ENCODE data around the gene AKT3. TPM values are rescaled to one million over a fixed set of nuclear protein-coding genes. Genes with fewer than 3 reads are reported as not detected.

The AKT3 gene
- total RNA-seq, 8 experiments from 2014 or later, result 7.7 to 99.3 (median 63.8) TPM

DNA sequence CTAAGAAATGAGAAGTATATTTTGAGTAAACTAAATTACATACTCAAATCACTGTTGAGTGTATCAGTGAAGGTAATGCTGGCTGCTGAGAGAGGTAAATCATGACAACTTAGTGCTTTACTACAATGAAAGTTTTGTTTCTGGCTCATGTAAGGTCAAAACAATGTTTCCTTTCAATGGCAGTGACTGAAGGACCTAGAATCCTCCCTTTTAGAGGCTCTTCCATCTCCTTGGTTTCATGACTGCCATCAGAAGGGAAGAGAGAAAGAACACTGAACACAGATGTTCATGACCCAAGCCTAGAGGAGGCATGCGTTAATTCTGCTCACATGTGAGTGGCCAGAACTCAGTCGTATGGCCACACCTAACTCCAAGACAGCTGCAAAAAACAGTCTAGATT, 130.6 kb downstream of the AKT3 start:
- Histone ChIP-seq H3K27ac (no peak overlapping the region), H3K4me3 (no peak overlapping the region), H3K4me1 (replicated peaks in 1 of 2) (peaks cover 6 to 8% of the 10 kb centered on the region in 2 donors)
- peak in 1 of 8 experiments; percentile 30 for ATAC-seq (replicated peaks in 6 of 8)
- in situ Hi-C loops (cut with MboI; ENCODE audit: low pct_unique_long_range_greater_than_20kb in 2 of 9, low sequenced_read_pairs in 9 of 9, unreplicated experiment in 9 of 9), result loop anchor here in 2 of 9 experiments (25.0 kb wide), 1 partner anchor 543 kb away; no protein-coding TSS in a partner anchor
- 83 to 100% (median 100%) methylated on average over 1 to 2 of the region's 2 CpGs; no CpG with 5 or more reads in 3 of the 10 experiments for WGBS, 10 experiments

DNA sequence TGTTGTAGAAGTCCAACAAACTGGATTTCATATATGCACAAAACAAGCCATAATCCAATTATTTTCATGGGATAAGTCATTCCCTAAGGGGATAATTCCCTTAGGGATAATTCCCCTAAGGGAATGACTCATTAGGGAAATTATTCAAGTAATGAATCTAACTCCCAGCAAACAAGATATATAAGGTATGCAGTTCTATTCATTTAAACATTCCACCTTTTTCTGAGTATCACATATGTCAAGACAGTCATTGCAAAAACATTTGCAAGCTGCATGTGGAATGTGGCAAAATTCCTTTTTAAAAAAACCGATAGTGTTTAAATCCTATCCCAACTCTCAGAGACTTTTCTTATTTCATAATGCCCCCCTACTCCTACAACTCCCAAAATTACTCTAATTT, 131.2 kb downstream of the AKT3 start:
- no peak overlapping the region for H3K4me3 ChIP-seq
- H3K27ac ChIP-seq, result no peak overlapping the region
- WGBS, 10 experiments, result 0 to 100% (median 80%) methylated on average over 1 of the region's 1 CpG
- peaks cover 12 to 13% of the 10 kb centered on the region in 2 donors for H3K4me1 ChIP-seq (replicated peaks in 1 of 2)
- ATAC-seq (replicated peaks in 6 of 8), result peak in 1 of 8 experiments; percentile 10
- in situ Hi-C loops (cut with MboI; ENCODE audit: low pct_unique_long_range_greater_than_20kb in 2 of 9, low sequenced_read_pairs in 9 of 9, unreplicated experiment in 9 of 9), result loop anchor here in 2 of 9 experiments (25.0 kb wide), 1 partner anchor 543 kb away; no protein-coding TSS in a partner anchor

DNA sequence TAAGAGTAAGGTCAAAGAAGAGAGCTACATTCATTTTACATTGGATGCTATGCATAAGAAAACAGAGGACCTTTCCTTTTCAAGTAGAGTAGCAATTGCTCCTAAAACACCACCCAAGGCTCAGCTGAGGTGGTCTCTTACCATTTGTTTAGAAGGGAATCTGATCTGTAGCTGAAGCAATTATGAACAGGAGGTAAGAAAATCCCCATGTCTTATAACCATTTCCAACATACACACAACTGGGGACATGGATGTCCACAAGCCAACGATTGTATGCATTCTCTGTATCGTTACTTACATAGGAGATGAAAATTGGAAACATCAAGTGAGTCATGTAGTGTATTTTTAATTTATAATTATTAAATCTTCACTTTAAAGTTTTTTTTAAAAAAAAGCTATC, 132.0 kb downstream of the AKT3 start:
- in situ Hi-C loops (cut with MboI; ENCODE audit: low pct_unique_long_range_greater_than_20kb in 2 of 9, low sequenced_read_pairs in 9 of 9, unreplicated experiment in 9 of 9), result loop anchor here in 2 of 9 experiments (25.0 kb wide), 1 partner anchor 544 kb away; no protein-coding TSS in a partner anchor
- WGBS, 10 experiments, result 50 to 100% (median 85%) methylated on average over 1 to 2 of the region's 2 CpGs; no CpG with 5 or more reads in 3 of the 10 experiments
- Histone ChIP-seq H3K4me3 (no peak overlapping the region), H3K4me1 (replicated peaks in 1 of 2) (peaks cover 15% of the 10 kb centered on the region in 2 donors), H3K27ac (no peak overlapping the region)
- ATAC-seq (replicated peaks in 6 of 8), result peak in 1 of 8 experiments; percentile 3

DNA sequence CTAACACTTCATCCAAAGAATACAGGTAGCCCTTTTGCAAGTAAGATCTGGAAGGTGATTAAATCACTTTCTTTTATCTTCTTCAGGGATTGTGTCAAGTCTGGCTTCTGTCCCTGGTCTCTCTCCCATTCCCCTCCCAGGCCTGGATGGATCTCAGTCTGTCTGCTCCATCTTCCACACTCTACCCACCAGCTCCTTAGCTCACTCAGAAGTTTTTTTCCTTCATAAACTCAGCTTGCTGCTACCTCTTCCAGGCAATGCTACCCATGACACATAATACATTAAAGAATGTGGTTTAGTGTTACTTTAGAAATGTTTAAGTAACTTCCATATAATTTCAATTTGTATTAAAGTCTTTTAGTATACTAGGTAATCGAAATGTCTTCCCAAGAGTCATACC, 133.1 kb downstream of the AKT3 start:
- 33 to 100% (median 100%) methylated on average over 1 of the region's 1 CpG; no CpG with 5 or more reads in 1 of the 10 experiments for WGBS, 10 experiments

DNA sequence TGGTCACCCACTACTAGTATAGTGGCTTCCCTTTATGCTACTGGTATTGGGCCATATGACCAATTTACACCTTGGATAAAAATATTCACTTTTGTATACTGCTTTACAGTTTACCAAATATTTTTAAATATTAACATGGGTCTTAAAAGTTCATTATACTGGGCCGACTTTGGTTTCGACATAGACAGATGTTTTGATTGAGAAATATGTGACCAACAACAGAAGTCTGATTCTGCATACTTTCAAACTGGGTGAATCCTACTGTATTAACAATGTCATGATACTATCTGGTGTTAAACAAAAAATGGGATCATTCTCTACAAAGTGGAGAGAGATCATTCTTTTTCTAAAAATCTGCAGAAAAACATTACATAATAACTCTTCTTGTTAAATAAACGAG, 134.8 kb downstream of the AKT3 start:
- peaks cover 28 to 29% of the 10 kb centered on the region in 2 donors for H3K4me1 ChIP-seq (replicated peaks in 1 of 2)
- H3K27ac ChIP-seq, result no peak overlapping the region
- no peak overlapping the region for H3K4me3 ChIP-seq
- ATAC-seq (replicated peaks in 6 of 8), result no peak
- in situ Hi-C loops (cut with MboI; ENCODE audit: low pct_unique_long_range_greater_than_20kb in 2 of 9, low sequenced_read_pairs in 9 of 9, unreplicated experiment in 9 of 9), result loop anchor here in 2 of 9 experiments (25.0 kb wide), 1 partner anchor 547 kb away; no protein-coding TSS in a partner anchor
- WGBS, 10 experiments, result 11 to 100% (median 81%) methylated on average over 1 to 3 of the region's 3 CpGs

More for the DNA sequence above, 133.1 kb downstream of the AKT3 start:
- Histone ChIP-seq H3K4me3 (no peak overlapping the region), H3K27ac (no peak overlapping the region), H3K4me1 (replicated peaks in 1 of 2) (peaks cover 26% of the 10 kb centered on the region in 2 donors)
- no peak for ATAC-seq (replicated peaks in 6 of 8)
- in situ Hi-C loops (cut with MboI; ENCODE audit: low pct_unique_long_range_greater_than_20kb in 2 of 9, low sequenced_read_pairs in 9 of 9, unreplicated experiment in 9 of 9), result loop anchor here in 2 of 9 experiments (25.0 kb wide), 1 partner anchor 545 kb away; no protein-coding TSS in a partner anchor

DNA sequence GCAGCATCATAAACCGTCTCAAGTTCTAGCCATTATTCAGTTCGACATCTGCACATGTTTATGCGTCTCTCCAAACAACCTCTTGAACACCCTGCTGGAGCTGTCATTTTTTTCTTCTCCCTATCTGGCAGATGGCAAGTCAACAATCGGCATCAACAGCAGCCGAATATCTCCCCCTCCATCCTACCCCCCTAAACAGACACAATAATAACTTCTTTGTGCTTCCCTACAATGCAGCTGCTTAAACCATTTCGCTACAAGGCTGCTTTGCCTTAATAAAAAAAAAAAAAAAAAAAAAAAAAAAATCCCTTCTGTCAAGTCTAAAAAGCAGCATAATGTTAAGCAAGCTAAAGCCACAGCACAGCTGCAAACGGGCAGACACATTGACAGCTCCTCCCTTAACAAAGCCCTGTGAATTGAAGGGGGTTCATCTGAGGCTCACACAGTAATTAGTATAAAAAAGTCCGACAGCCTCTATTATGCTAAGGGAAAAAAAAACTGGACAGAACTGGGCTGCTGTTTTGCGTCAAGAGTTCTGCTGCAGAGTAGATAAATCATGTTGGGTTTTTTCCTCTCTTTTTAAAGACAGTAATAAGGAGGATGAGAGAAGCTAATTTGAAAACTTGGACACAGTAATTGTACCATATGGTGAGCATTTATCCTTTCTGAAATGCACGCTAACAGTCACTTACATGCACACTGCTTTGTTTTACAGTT, 136.4 kb downstream of the AKT3 start:
- peaks cover 28 to 29% of the 10 kb centered on the region in 2 donors for H3K4me1 ChIP-seq (replicated peaks in 1 of 2)
- 0 to 6% (median 1%) methylated on average over 3 to 10 of the region's 10 CpGs for WGBS, 10 experiments
- H3K27ac ChIP-seq, result peak overlapping the region in 1 of 2 donors; percentile 57
- peak overlapping the region; percentile 7 to 28 (median 19) for H3K4me3 ChIP-seq
- ATAC-seq (replicated peaks in 6 of 8), result peak; percentile 86 to 98 (median 96)
- in situ Hi-C loops (cut with MboI; ENCODE audit: low pct_unique_long_range_greater_than_20kb in 2 of 9, low sequenced_read_pairs in 9 of 9, unreplicated experiment in 9 of 9), result loop anchor here in 2 of 9 experiments (25.0 kb wide), 1 partner anchor 549 kb away; no protein-coding TSS in a partner anchor

DNA sequence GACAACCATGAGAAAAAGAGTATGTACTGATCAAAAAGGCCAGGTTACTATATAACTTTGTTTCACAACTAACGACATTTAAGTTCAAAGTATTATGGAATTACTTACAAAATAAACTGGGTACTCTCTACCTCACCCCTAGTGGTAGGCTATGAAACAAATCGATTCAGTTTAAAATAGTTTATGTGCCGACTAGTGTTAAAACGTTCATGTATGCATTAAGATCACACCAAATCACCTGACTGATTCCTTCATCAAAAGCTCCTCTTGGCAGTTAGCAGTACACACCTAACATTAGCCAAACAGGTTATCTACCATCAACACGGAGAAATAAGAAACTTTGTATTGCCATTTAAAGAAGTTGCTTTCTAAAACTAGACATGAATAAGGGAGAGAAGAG, 137.1 kb downstream of the AKT3 start:
- in situ Hi-C loops (cut with MboI; ENCODE audit: low pct_unique_long_range_greater_than_20kb in 2 of 9, low sequenced_read_pairs in 9 of 9, unreplicated experiment in 9 of 9), result loop anchor here in 2 of 9 experiments (25.0 kb wide), 1 partner anchor 549 kb away; no protein-coding TSS in a partner anchor
- peak overlapping the region; percentile 7 to 28 (median 19) for H3K4me3 ChIP-seq

DNA sequence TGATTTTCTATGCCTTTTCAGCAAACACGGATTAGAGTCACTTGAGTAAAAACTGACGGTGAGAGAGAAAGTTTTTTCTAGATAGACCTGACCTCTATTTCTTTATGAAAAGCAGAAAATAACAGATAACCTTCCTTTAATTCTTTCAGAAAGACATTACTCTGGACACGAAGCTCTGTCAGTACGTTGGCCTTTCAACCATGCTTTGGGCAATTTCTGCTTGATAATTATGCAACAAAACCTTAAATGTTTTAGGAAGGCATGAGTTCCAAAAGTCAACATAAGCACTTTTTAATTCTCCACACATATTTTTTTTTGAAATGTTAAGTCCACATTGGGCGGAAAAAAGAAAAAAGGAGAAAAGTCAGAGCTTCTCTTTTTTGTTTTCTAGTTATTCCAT, 137.8 kb downstream of the AKT3 start:
- 6 to 93% (median 55%) methylated on average over 2 to 5 of the region's 5 CpGs for WGBS, 10 experiments
- Histone ChIP-seq H3K4me3 (no peak overlapping the region), H3K27ac (peak overlapping the region in 1 of 2 donors; percentile 57), H3K4me1 (replicated peaks in 1 of 2) (peaks cover 28 to 29% of the 10 kb centered on the region in 2 donors)
- ATAC-seq (replicated peaks in 6 of 8), result no peak
- in situ Hi-C loops (cut with MboI; ENCODE audit: low pct_unique_long_range_greater_than_20kb in 2 of 9, low sequenced_read_pairs in 9 of 9, unreplicated experiment in 9 of 9), result loop anchor here in 2 of 9 experiments (25.0 kb wide), 1 partner anchor 550 kb away; no protein-coding TSS in a partner anchor

More for the DNA sequence above, 137.1 kb downstream of the AKT3 start:
- WGBS, 10 experiments, result 4 to 80% (median 33%) methylated on average over 1 to 5 of the region's 5 CpGs; no CpG with 5 or more reads in 1 of the 10 experiments
- ATAC-seq (replicated peaks in 6 of 8), result peak in 2 of 8 experiments; percentile 12
- H3K4me1 ChIP-seq (replicated peaks in 1 of 2), result peaks cover 28 to 29% of the 10 kb centered on the region in 2 donors
- H3K27ac ChIP-seq, result peak overlapping the region in 1 of 2 donors; percentile 57

DNA sequence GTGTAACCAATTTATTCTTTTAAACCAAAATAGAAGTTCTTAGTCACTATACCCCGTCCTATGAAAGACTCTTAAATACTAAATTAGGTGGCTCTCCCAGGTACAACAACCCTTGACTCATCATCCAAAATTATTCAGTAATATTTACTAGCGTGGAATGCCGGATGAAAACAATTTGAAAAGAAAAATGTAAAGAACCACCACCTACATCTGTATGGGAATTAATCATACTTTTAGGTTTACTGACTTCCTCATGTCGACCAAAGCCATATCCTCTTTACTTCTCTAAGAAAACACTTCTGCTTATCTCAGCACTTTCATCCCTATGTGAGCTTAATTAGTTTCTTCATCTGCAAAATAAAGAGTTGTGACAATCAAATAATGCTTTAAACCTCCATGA, 139.6 kb downstream of the AKT3 start:
- WGBS, 10 experiments, result 80 to 100% (median 89%) methylated on average over 2 to 4 of the region's 4 CpGs
- Histone ChIP-seq H3K4me1 (replicated peaks in 1 of 2) (peaks cover 28 to 29% of the 10 kb centered on the region in 2 donors), H3K4me3 (no peak overlapping the region), H3K27ac (no peak overlapping the region)
- no peak for ATAC-seq (replicated peaks in 6 of 8)
- in situ Hi-C loops (cut with MboI; ENCODE audit: low pct_unique_long_range_greater_than_20kb in 2 of 9, low sequenced_read_pairs in 9 of 9, unreplicated experiment in 9 of 9), result loop anchor here in 2 of 9 experiments (25.0 kb wide), 1 partner anchor 552 kb away; no protein-coding TSS in a partner anchor

DNA sequence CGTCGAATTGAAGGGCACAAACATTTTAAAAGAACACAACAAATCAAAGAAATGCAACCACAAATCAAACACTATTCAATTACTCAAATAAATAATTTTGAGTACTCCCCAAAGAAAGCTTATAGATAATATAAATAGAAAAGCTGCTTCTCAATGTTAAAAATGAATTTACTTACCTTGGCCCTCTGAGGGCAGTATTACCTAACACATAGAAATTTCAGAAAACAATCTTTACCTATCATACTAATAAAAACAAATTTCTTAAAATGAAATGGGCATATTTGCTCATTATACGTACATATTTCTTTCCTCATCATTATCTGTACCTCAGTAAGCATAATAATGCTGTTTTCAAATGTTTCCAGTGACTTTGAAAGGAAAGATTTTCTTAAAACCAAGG, 141.8 kb downstream of the AKT3 start:
- no peak for ATAC-seq (replicated peaks in 6 of 8)
- Histone ChIP-seq H3K27ac (no peak overlapping the region), H3K4me1 (replicated peaks in 1 of 2) (peaks cover 15 to 16% of the 10 kb centered on the region in 2 donors), H3K4me3 (no peak overlapping the region)
- in situ Hi-C loops (cut with MboI; ENCODE audit: low pct_unique_long_range_greater_than_20kb in 2 of 9, low sequenced_read_pairs in 9 of 9, unreplicated experiment in 9 of 9), result loop anchor here in 2 of 9 experiments (25.0 kb wide), 1 partner anchor 554 kb away; no protein-coding TSS in a partner anchor
- whole genome bisulfite sequencing, 10 experiments, result 75 to 97% (median 87%) methylated on average over 2 to 3 of the region's 3 CpGs

DNA sequence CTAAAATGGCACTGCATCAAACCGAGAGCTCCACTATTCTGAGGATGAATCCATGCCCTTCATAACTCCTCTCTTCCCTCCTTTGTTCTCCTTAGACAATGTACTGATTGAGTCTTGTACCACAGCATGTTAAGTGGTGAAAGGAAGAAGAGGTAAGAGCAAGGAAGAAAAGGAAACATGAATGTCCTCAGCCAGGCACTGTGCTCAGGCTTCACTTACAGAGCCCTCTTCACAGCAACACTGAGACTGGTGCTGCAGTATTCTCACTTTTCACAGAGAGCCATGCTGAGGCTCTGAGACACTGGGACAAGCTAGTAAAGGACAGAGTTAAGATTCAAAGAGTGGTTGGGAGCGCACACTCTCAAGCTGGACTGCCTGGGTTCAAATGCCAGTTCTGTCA, 143.5 kb downstream of the AKT3 start:
- in situ Hi-C loops (cut with MboI; ENCODE audit: low pct_unique_long_range_greater_than_20kb in 2 of 9, low sequenced_read_pairs in 9 of 9, unreplicated experiment in 9 of 9), result loop anchor here in 2 of 9 experiments (25.0 kb wide), 1 partner anchor 556 kb away; no protein-coding TSS in a partner anchor
- no peaks in the 10 kb centered on the region for H3K4me1 ChIP-seq (replicated peaks in 1 of 2)
- no peak overlapping the region for H3K4me3 ChIP-seq
- H3K27ac ChIP-seq, result no peak overlapping the region
- peak in 1 of 8 experiments; percentile 14 for ATAC-seq (replicated peaks in 6 of 8)
- 71 to 100% (median 95%) methylated on average over 1 to 2 of the region's 2 CpGs; no CpG with 5 or more reads in 4 of the 10 experiments for WGBS, 10 experiments

DNA sequence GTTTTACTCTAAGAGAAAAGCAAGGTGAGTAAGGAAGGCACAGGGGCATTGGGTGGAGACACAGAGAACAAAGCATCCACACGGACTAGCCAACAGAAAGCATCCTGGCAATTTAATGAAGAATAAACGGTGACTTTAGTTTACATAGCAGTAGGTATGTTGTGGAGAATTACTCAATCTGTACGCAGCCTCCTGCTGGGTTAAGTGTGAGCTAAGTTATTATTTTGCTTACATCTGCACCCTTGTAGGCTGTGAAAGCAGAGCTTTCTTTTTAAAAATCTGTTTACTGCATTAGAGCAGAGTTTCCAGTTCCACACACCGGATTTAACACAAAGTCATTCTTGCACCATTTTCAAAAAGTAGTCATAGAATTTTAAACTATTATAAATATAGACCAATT, 144.5 kb downstream of the AKT3 start:
- H3K4me3 ChIP-seq, result no peak overlapping the region
- WGBS, 10 experiments, result 67 to 100% (median 83%) methylated on average over 2 to 4 of the region's 4 CpGs
- in situ Hi-C loops (cut with MboI; ENCODE audit: low pct_unique_long_range_greater_than_20kb in 2 of 9, low sequenced_read_pairs in 9 of 9, unreplicated experiment in 9 of 9), result loop anchor here in 2 of 9 experiments (25.0 kb wide), 1 partner anchor 557 kb away; no protein-coding TSS in a partner anchor

DNA sequence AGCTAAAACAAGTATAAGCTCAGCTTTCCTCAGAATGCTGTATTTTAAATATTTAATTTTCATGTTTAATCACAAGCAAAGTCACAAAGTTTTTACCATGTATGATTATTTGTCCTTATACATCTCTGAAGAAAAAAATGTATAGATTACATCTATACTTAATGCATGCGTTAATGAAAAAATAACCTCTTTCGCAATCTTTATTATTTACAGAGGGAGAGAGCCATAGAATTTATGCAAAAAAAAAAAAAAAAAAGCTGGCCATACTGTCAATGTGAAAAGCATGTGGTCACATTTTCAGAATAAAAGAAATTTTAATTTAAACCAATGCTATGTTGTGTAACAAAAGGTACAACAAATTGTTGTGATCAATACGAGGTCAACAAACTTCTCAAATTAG, 148.2 kb downstream of the AKT3 start:
- 62 to 100% (median 94%) methylated on average over 1 to 3 of the region's 3 CpGs for WGBS, 10 experiments
- no peak overlapping the region for H3K4me3 ChIP-seq
- H3K27ac ChIP-seq, result no peak overlapping the region
- in situ Hi-C loops (cut with MboI; ENCODE audit: low pct_unique_long_range_greater_than_20kb in 2 of 9, low sequenced_read_pairs in 9 of 9, unreplicated experiment in 9 of 9), result loop anchor here in 2 of 9 experiments (25.0 kb wide), 1 partner anchor 560 kb away; no protein-coding TSS in a partner anchor
- no peak for ATAC-seq (replicated peaks in 6 of 8)
- H3K4me1 ChIP-seq (replicated peaks in 1 of 2), result no peaks in the 10 kb centered on the region

More for the DNA sequence above, 144.5 kb downstream of the AKT3 start:
- Histone ChIP-seq H3K27ac (no peak overlapping the region), H3K4me1 (replicated peaks in 1 of 2) (no peaks in the 10 kb centered on the region)
- ATAC-seq (replicated peaks in 6 of 8), result no peak

All from motor neuron (in vitro differentiated cells).